Head of caudate nucleus (tissue), 42 donors: ENCODE data around the gene ADAMTSL3.
"Not testable (repeated sequence)": the region's sequence is repeated elsewhere in the genome, so short reads cannot be mapped to it uniquely, and the experiment has no call there.

Source experiments
- DNase-seq, 42 donors: peaks; one replicate each; pipeline versions ENCODE4 v3.0.0 to v3.0.0-alpha.2; 2020 to 2021; ENCODE audit warnings: mixed read lengths in 7 of 42
- intact Hi-C: fragments of 100-400 bp; cut with DNase I; formaldehyde crosslinking; loops from one replicate; pipeline ENCODE4 v1.15.0; 2022

ADAMTSL3 gene

GRCh38 chr15:83694536-83694935 lies 40.6 kb downstream of the ADAMTSL3 start:
- no peak for DNase-seq
- intact Hi-C loops, result no loop called here

GRCh38 chr15:83695246-83695645 lies 41.3 kb downstream of the ADAMTSL3 start:
- DNase-seq, result no peak

GRCh38 chr15:83695901-83696425 lies 42.0 kb downstream of the ADAMTSL3 start:
- intact Hi-C loops, result no loop called here
- DNase-seq, result no peak

More at GRCh38 chr15:83695246-83695645, 41.3 kb downstream of the ADAMTSL3 start:
- intact Hi-C loops, result no loop called here

- DNase-seq, result no peak
- intact Hi-C loops, result no loop called here
Observed at GRCh38 chr15:83697716-83698115, 43.8 kb downstream of the ADAMTSL3 start.

- intact Hi-C loops, result no loop called here
- DNase-seq, result no peak
Observed at GRCh38 chr15:83698294-83698693, 44.4 kb downstream of the ADAMTSL3 start.

GRCh38 chr15:83699028-83699427 lies 45.1 kb downstream of the ADAMTSL3 start:
- DNase-seq, result no peak
- intact Hi-C loops, result no loop called here

GRCh38 chr15:83700082-83700481 lies 46.2 kb downstream of the ADAMTSL3 start:
- intact Hi-C loops, result no loop called here

GRCh38 chr15:83702314-83702713 lies 48.4 kb downstream of the ADAMTSL3 start:
- DNase-seq, intact Hi-C loops: not testable (repeated sequence)

More at GRCh38 chr15:83700082-83700481, 46.2 kb downstream of the ADAMTSL3 start:
- no peak for DNase-seq

GRCh38 chr15:83708328-83708727 lies 54.4 kb downstream of the ADAMTSL3 start:
- no peak for DNase-seq
- intact Hi-C loops, result no loop called here

- intact Hi-C loops, result no loop called here
Observed at GRCh38 chr15:83709241-83709640, 55.3 kb downstream of the ADAMTSL3 start.

GRCh38 chr15:83709811-83710210 lies 55.9 kb downstream of the ADAMTSL3 start:
- intact Hi-C loops, result no loop called here
- DNase-seq, result no peak

More at GRCh38 chr15:83709241-83709640, 55.3 kb downstream of the ADAMTSL3 start:
- no peak for DNase-seq

- intact Hi-C loops, result no loop called here
- no peak for DNase-seq
Observed at GRCh38 chr15:83710452-83710851, 56.5 kb downstream of the ADAMTSL3 start.

GRCh38 chr15:83711236-83711635 lies 57.3 kb downstream of the ADAMTSL3 start:
- intact Hi-C loops, result no loop called here
- DNase-seq, result no peak

GRCh38 chr15:83713242-83713641 lies 59.3 kb downstream of the ADAMTSL3 start:
- intact Hi-C loops, result no loop called here
- DNase-seq, result no peak

- no peak for DNase-seq
- intact Hi-C loops, result no loop called here
Observed at GRCh38 chr15:83714939-83715628, 61.2 kb downstream of the ADAMTSL3 start.

GRCh38 chr15:83716605-83717004 lies 62.7 kb downstream of the ADAMTSL3 start:
- no peak for DNase-seq
- intact Hi-C loops, result no loop called here

- DNase-seq, result no peak
- intact Hi-C loops, result no loop called here
Observed at GRCh38 chr15:83717010-83717409, 63.1 kb downstream of the ADAMTSL3 start.

- no peak for DNase-seq
- intact Hi-C loops, result no loop called here
Observed at GRCh38 chr15:83720468-83720867, 66.5 kb downstream of the ADAMTSL3 start.

GRCh38 chr15:83721031-83721430 lies 67.1 kb downstream of the ADAMTSL3 start:
- intact Hi-C loops, result no loop called here
- DNase-seq, result no peak

GRCh38 chr15:83721981-83722380 lies 68.1 kb downstream of the ADAMTSL3 start:
- intact Hi-C loops, result no loop called here
- DNase-seq, result no peak

- DNase-seq, result no peak
- intact Hi-C loops, result no loop called here
Observed at GRCh38 chr15:83723216-83723615, 69.3 kb downstream of the ADAMTSL3 start.
